G401.6 (cell line): ENCODE data around the gene CARMIL1.

Experiments
- FAIRE-seq: peaks from 2 replicates; lab custom pipeline; 2012; peaks lifted over from hg19 to GRCh38; lab: Jason Lieb, UNC

CARMIL1 gene

GRCh38 chr6:25620391-25620790, 341.2 kb downstream of the CARMIL1 start:
- no peak for FAIRE-seq

GRCh38 chr6:25623065-25623464, 343.9 kb downstream of the CARMIL1 start:
- FAIRE-seq, result no peak

GRCh38 chr6:25623879-25624278, 344.7 kb downstream of the CARMIL1 start:
- FAIRE-seq, result no peak

- no peak for FAIRE-seq
Observed at GRCh38 chr6:25627001-25627400, 347.8 kb downstream of the CARMIL1 start.

- no peak for FAIRE-seq
Observed at GRCh38 chr6:25628471-25629197, 349.5 kb downstream of the CARMIL1 start.

- no peak for FAIRE-seq
Observed at GRCh38 chr6:25629198-25629576, 350.0 kb downstream of the CARMIL1 start.

GRCh38 chr6:25630508-25631278, 351.5 kb downstream of the CARMIL1 start:
- no peak for FAIRE-seq

- no peak for FAIRE-seq
Observed at GRCh38 chr6:25635886-25636317, 356.7 kb downstream of the CARMIL1 start.

GRCh38 chr6:25637211-25637610, 358.0 kb downstream of the CARMIL1 start:
- FAIRE-seq, result no peak

GRCh38 chr6:25637960-25638434, 358.8 kb downstream of the CARMIL1 start:
- FAIRE-seq, result no peak

GRCh38 chr6:25639653-25640052, 360.5 kb downstream of the CARMIL1 start:
- FAIRE-seq, result no peak

GRCh38 chr6:25640446-25640845, 361.3 kb downstream of the CARMIL1 start:
- no peak for FAIRE-seq

GRCh38 chr6:25640891-25641290, 361.7 kb downstream of the CARMIL1 start:
- no peak for FAIRE-seq

- FAIRE-seq, result no peak
Observed at GRCh38 chr6:25641377-25641776, 362.2 kb downstream of the CARMIL1 start.

- FAIRE-seq, result no peak
Observed at GRCh38 chr6:25641940-25642666, 362.9 kb downstream of the CARMIL1 start.

GRCh38 chr6:25642667-25643328, 363.6 kb downstream of the CARMIL1 start:
- FAIRE-seq, result no peak

- no peak for FAIRE-seq
Observed at GRCh38 chr6:25645916-25646315, 366.7 kb downstream of the CARMIL1 start.

- FAIRE-seq, result no peak
Observed at GRCh38 chr6:25649611-25650010, 370.4 kb downstream of the CARMIL1 start.

- no peak for FAIRE-seq
Observed at GRCh38 chr6:25652007-25652515, 372.9 kb downstream of the CARMIL1 start, which contains the start of gene SCGN. Gene SCGN (plus strand): TSS chr6:25652215. CDS start chr6:25652404, 189 bp downstream.

GRCh38 chr6:25655723-25656122, 376.5 kb downstream of the CARMIL1 start:
- FAIRE-seq, result no peak

- FAIRE-seq, result no peak
Observed at GRCh38 chr6:25659633-25660368, 380.6 kb downstream of the CARMIL1 start.
